GM19452 (cell line): ENCODE results near the gene MMP17.
A peak's percentile ranks its signal among the peaks of the same experiment; 100 is the strongest.

ENCODE experiments used
- ATAC-seq: cut with Tn5 transposase; IDR thresholded peaks from one replicate; pipeline ENCODE4 v1.9.1; 2021; ENCODE audit not compliant: unreplicated experiment

Gene MMP17

DNA sequence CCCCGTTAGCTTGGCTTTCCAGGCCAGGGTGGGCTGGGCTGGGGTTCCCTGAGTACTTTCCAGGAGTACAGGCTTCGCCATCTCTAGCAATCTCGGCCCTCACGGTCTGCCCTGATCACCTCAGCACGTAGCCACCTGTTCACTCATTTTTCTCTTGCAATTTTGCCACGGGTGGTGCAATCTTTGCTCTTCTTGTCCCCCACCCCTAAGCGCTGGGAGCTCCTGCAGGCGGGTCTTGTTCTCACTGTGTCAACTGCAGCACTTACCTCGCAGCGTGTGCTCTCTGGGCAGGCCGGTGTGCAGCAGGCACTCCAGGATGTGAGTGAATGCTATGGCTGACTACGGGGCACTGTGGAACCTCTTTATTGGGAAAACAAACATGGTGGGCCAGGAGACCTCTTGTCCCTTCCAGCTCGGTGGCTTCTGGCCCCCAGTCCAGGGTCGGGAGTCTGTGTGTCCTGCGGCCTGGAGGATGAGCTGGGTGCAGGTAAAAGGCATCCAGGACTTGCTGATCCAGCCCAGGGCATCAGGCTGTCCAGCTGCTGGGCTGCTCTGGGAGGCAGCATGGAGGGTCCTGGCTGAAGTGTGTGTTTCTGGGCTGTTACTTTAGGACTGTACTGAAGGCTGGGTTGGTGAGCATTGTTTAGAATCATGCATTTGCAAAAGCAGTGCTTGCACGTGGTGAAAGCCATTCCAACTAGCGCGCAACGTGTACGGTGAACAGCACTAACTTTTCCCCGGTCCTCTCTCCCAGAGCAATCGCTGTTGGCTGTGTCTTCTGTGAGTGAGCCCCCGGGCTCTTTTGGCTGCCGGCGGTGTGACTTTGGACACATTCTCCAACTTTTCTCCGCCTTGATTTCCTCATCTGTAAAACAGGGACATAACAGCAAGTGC lies 64.8 kb downstream of the MMP17 start:
- no peak for ATAC-seq

GRCh38 chr12:131893605-131894312 lies 65.6 kb downstream of the MMP17 start:
- ATAC-seq: no peak

GRCh38 chr12:131894313-131894860 lies 66.2 kb downstream of the MMP17 start, which contains the start of gene ULK1:
Gene ULK1 (plus strand): TSS chr12:131894622. CDS start chr12:131895002, 380 bp downstream.
- ATAC-seq: peak; percentile 79

GRCh38 chr12:131894981-131895639 lies 66.9 kb downstream of the MMP17 start:
- ATAC-seq: no peak

- ATAC-seq: peak; percentile 13
These were observed 67.5 kb downstream of the MMP17 start for GRCh38 chr12:131895640-131896079.

- ATAC-seq: peak; percentile 62
These were observed 68.1 kb downstream of the MMP17 start for GRCh38 chr12:131896080-131896810.

DNA sequence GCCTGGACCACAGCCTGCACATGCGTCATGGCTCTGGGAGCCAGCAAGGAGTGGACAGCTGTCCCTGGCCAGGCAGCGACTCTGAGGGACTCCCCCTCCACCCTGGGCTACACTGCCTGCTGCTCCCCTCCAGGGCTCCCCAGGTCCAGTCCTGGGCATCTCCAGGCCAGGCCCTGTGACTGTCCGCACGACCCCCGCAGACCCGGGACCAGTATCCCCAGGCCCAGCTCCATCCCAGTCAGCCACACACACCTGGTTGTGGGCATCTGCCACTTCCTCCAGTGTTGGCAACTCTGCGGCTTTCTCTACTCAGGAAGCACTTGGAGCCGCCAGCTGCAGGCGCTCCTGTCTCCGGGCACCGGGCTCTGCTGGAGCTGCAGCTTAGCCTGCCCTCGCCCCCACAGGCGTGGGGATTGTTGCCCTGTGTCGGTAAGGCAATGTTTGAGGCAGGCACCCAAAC lies 68.6 kb downstream of the MMP17 start:
- ATAC-seq: no peak

DNA sequence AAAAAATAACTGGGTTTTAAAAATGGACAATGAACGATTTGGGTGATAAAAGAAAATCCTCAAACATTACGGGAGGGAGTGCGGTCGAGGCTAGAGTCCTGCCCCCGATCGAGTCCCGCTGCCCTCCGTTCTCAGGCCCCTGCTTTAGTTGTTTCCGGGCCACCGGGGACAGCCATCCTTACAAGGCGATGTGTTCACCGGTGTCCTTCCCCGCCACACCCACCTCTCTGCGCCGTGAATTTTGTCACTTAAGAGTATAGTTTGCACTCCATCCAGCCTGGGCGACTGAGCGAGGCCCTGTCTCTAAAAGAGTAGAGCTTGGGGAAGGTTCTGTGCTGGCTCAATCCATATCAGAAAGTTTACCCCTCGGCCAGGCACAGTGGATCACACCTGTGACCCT lies 69.1 kb downstream of the MMP17 start:
- no peak for ATAC-seq

DNA sequence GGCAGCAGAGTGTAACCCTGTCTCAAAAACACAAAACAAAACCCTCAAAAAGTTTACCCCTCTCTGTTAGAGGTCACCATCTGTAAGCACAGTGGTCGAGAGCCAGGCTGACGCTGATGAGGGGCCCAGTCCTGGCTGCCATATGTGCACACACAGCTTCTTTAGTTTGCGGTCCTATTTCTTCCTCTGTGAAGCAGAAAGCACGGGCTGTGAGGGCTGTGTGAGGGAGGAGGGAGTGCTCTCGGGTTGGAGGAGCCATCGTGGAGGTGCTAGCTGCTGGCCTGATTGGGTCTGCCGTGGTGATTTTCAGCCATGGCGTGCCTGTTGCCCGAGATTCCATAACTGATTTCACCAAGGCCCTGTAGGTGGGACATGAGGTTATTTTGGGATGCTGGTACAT lies 69.7 kb downstream of the MMP17 start:
- ATAC-seq: no peak

GRCh38 chr12:131900397-131900796 lies 72.2 kb downstream of the MMP17 start:
- ATAC-seq: no peak
